ENCODE measurements around the gene SLC45A1.
"Not testable (repeated sequence)": the region's sequence is repeated elsewhere in the genome, so short reads cannot be mapped to it uniquely, and the experiment has no call there.

The SLC45A1 gene

GRCh38 chr1:8276932-8277331 is 41.0 kb upstream of the SLC45A1 start:
- Histone ChIP-seq H3K27ac (ENCODE audit: low read depth, low read length) (no peak overlapping the region), H3K79me1 (ENCODE audit: low read length) (no peaks in the 10 kb centered on the region), H2BK12ac (ENCODE audit: low read length) (no peak overlapping the region), H3K23ac (ENCODE audit: low read length) (peak overlapping the region; percentile 15), H2BK120ac (ENCODE audit: insufficient read depth, low read length, poor library complexity) (no peak overlapping the region), H3K4me1 (ENCODE audit: control insufficient read depth in 1 of 2, insufficient read depth in 2 of 2, low read length in 2 of 2) (peaks cover 0 to 1% of the 10 kb centered on the region in 2 experiments), H3K4me2 (ENCODE audit: low read length) (no peak overlapping the region), H3K79me2 (ENCODE audit: control insufficient read depth, insufficient read depth, low read length, poor library complexity) (no peaks in the 10 kb centered on the region), H2AK5ac (ENCODE audit: low read length) (no peak overlapping the region), H4K8ac (ENCODE audit: low read depth, low read length) (no peak overlapping the region), H3K4ac (ENCODE audit: low read depth, low read length) (no peak overlapping the region), H2BK5ac (ENCODE audit: low read depth, low read length, poor library complexity) (no peak overlapping the region), H2AFZ (ENCODE audit: insufficient read depth, low read length, poor library complexity) (no peak overlapping the region), H3K9me3 (ENCODE audit: insufficient read depth, low read depth, low read length) (peaks cover 3% of the 10 kb centered on the region), H3K14ac (ENCODE audit: low read length) (no peak overlapping the region), H3K18ac (ENCODE audit: low read length) (no peak overlapping the region), H3K4me3 (ENCODE audit: low read depth, low read length) (peak overlapping the region; percentile 18), H3K9ac (ENCODE audit: low read length) (no peak overlapping the region), H3K36me3 (ENCODE audit: control insufficient read depth in 1 of 2, insufficient read depth in 2 of 2, low read length in 2 of 2) (no peaks in the 10 kb centered on the region), H4K12ac (ENCODE audit: low read depth, low read length) (no peak overlapping the region), H3K27me3 (ENCODE audit: insufficient read depth, low read length) (no peaks in the 10 kb centered on the region), H4K91ac (ENCODE audit: low read depth, low read length) (no peak overlapping the region)
- DNase-seq = no peak
- WGBS (ENCODE audit: extremely low coverage, insufficient coverage, insufficient read length) = 100% methylated on average over 1 of the region's 4 CpGs

- not testable (repeated sequence) for H3K14ac ChIP-seq (ENCODE audit: low read length); H3K27me3 ChIP-seq (ENCODE audit: insufficient read depth, low read length); H3K4me1 ChIP-seq (ENCODE audit: control insufficient read depth in 1 of 2, insufficient read depth in 2 of 2, low read length in 2 of 2); H2BK12ac ChIP-seq (ENCODE audit: low read length); H4K12ac ChIP-seq (ENCODE audit: low read depth, low read length); H4K91ac ChIP-seq (ENCODE audit: low read depth, low read length); H3K79me1 ChIP-seq (ENCODE audit: low read length); DNase-seq; H3K36me3 ChIP-seq (ENCODE audit: control insufficient read depth in 1 of 2, insufficient read depth in 2 of 2, low read length in 2 of 2); H2AFZ ChIP-seq (ENCODE audit: insufficient read depth, low read length, poor library complexity); H2BK5ac ChIP-seq (ENCODE audit: low read depth, low read length, poor library complexity); H2BK120ac ChIP-seq (ENCODE audit: insufficient read depth, low read length, poor library complexity); H3K27ac ChIP-seq (ENCODE audit: low read depth, low read length); H3K4me3 ChIP-seq (ENCODE audit: low read depth, low read length); H3K4ac ChIP-seq (ENCODE audit: low read depth, low read length); H3K18ac ChIP-seq (ENCODE audit: low read length); H3K9me3 ChIP-seq (ENCODE audit: insufficient read depth, low read depth, low read length); H4K8ac ChIP-seq (ENCODE audit: low read depth, low read length); H2AK5ac ChIP-seq (ENCODE audit: low read length); H3K79me2 ChIP-seq (ENCODE audit: control insufficient read depth, insufficient read depth, low read length, poor library complexity); H3K23ac ChIP-seq (ENCODE audit: low read length); H3K4me2 ChIP-seq (ENCODE audit: low read length); H3K9ac ChIP-seq (ENCODE audit: low read length)
- no CpG with 5 or more reads among the region's 8 CpGs for WGBS (ENCODE audit: extremely low coverage, insufficient coverage, insufficient read length)
Observed at GRCh38 chr1:8278677-8279076, 39.2 kb upstream of the SLC45A1 start.

- H3K9me3 ChIP-seq (ENCODE audit: insufficient read depth, low read depth, low read length) = peaks cover under 1% of the 10 kb centered on the region
- H3K4me3 ChIP-seq (ENCODE audit: low read depth, low read length) = no peak overlapping the region
- no peak overlapping the region for H4K91ac ChIP-seq (ENCODE audit: low read depth, low read length)
- H2BK12ac ChIP-seq (ENCODE audit: low read length) = no peak overlapping the region
- H3K4me1 ChIP-seq (ENCODE audit: control insufficient read depth in 1 of 2, insufficient read depth in 2 of 2, low read length in 2 of 2) = peaks cover 0 to 2% of the 10 kb centered on the region in 2 experiments
- no peak overlapping the region for H2AFZ ChIP-seq (ENCODE audit: insufficient read depth, low read length, poor library complexity)
- H3K27ac ChIP-seq (ENCODE audit: low read depth, low read length) = no peak overlapping the region
- H3K4me2 ChIP-seq (ENCODE audit: low read length) = no peak overlapping the region
- no peak overlapping the region for H4K8ac ChIP-seq (ENCODE audit: low read depth, low read length)
- H3K9ac ChIP-seq (ENCODE audit: low read length) = no peak overlapping the region
- no peak overlapping the region for H2AK5ac ChIP-seq (ENCODE audit: low read length)
- no peak overlapping the region for H3K23ac ChIP-seq (ENCODE audit: low read length)
- WGBS (ENCODE audit: extremely low coverage, insufficient coverage, insufficient read length) = no CpG with 5 or more reads among the region's 14 CpGs
- no peaks in the 10 kb centered on the region for H3K79me2 ChIP-seq (ENCODE audit: control insufficient read depth, insufficient read depth, low read length, poor library complexity)
- no peak overlapping the region for H2BK5ac ChIP-seq (ENCODE audit: low read depth, low read length, poor library complexity)
- H3K14ac ChIP-seq (ENCODE audit: low read length) = no peak overlapping the region
- H3K4ac ChIP-seq (ENCODE audit: low read depth, low read length) = no peak overlapping the region
- H3K36me3 ChIP-seq (ENCODE audit: control insufficient read depth in 1 of 2, insufficient read depth in 2 of 2, low read length in 2 of 2) = no peaks in the 10 kb centered on the region
- H3K27me3 ChIP-seq (ENCODE audit: insufficient read depth, low read length) = no peaks in the 10 kb centered on the region
- no peak overlapping the region for H2BK120ac ChIP-seq (ENCODE audit: insufficient read depth, low read length, poor library complexity)
- H3K18ac ChIP-seq (ENCODE audit: low read length) = no peak overlapping the region
- no peak for DNase-seq
- H4K12ac ChIP-seq (ENCODE audit: low read depth, low read length) = no peak overlapping the region
- no peaks in the 10 kb centered on the region for H3K79me1 ChIP-seq (ENCODE audit: low read length)
Observed at GRCh38 chr1:8281843-8282509, 35.9 kb upstream of the SLC45A1 start.

- no peaks in the 10 kb centered on the region for H3K27me3 ChIP-seq (ENCODE audit: insufficient read depth, low read length)
- H3K79me1 ChIP-seq (ENCODE audit: low read length) = no peaks in the 10 kb centered on the region
- H3K9ac ChIP-seq (ENCODE audit: low read length) = no peak overlapping the region
- H3K4me3 ChIP-seq (ENCODE audit: low read depth, low read length) = no peak overlapping the region
- H2BK120ac ChIP-seq (ENCODE audit: insufficient read depth, low read length, poor library complexity) = no peak overlapping the region
- no peak overlapping the region for H4K91ac ChIP-seq (ENCODE audit: low read depth, low read length)
- no peak overlapping the region for H3K18ac ChIP-seq (ENCODE audit: low read length)
- no peaks in the 10 kb centered on the region for H3K79me2 ChIP-seq (ENCODE audit: control insufficient read depth, insufficient read depth, low read length, poor library complexity)
- no peak overlapping the region for H3K4ac ChIP-seq (ENCODE audit: low read depth, low read length)
- peaks cover 0 to 2% of the 10 kb centered on the region in 2 experiments for H3K4me1 ChIP-seq (ENCODE audit: control insufficient read depth in 1 of 2, insufficient read depth in 2 of 2, low read length in 2 of 2)
- no peak overlapping the region for H3K27ac ChIP-seq (ENCODE audit: low read depth, low read length)
- no peak overlapping the region for H2AK5ac ChIP-seq (ENCODE audit: low read length)
- H2BK5ac ChIP-seq (ENCODE audit: low read depth, low read length, poor library complexity) = no peak overlapping the region
- H3K9me3 ChIP-seq (ENCODE audit: insufficient read depth, low read depth, low read length) = no peaks in the 10 kb centered on the region
- no peak overlapping the region for H3K14ac ChIP-seq (ENCODE audit: low read length)
- H4K8ac ChIP-seq (ENCODE audit: low read depth, low read length) = no peak overlapping the region
- no peak overlapping the region for H4K12ac ChIP-seq (ENCODE audit: low read depth, low read length)
- H2AFZ ChIP-seq (ENCODE audit: insufficient read depth, low read length, poor library complexity) = no peak overlapping the region
- WGBS (ENCODE audit: extremely low coverage, insufficient coverage, insufficient read length) = no CpG with 5 or more reads among the region's 14 CpGs
- H3K4me2 ChIP-seq (ENCODE audit: low read length) = no peak overlapping the region
- no peaks in the 10 kb centered on the region for H3K36me3 ChIP-seq (ENCODE audit: control insufficient read depth in 1 of 2, insufficient read depth in 2 of 2, low read length in 2 of 2)
- H3K23ac ChIP-seq (ENCODE audit: low read length) = peak overlapping the region; percentile 61
- no peak overlapping the region for H2BK12ac ChIP-seq (ENCODE audit: low read length)
- DNase-seq = peak in 1 of 2 donors; percentile 10
Observed at GRCh38 chr1:8283058-8283884, 34.6 kb upstream of the SLC45A1 start.

All from trophoblast cell (in vitro differentiated cells and primary cell).